T-helper 17 cell (primary cell): ENCODE measurements around the gene GRM4. TPM values are rescaled to one million over a fixed set of nuclear protein-coding genes. Genes with fewer than 3 reads are reported as not detected.

Source experiments
- total RNA-seq, 4 donors: library from RNA in 2 of 4; stranded (reverse) in 2 of 4; gene quantifications; one replicate each; pipeline ENCODE4 v1.2.3 and lab custom pipeline; 2022 to 2026

Gene GRM4
- total RNA-seq, 2 donors from 2014 or later: not detected

Other genes with a start within 250 kb of the GRM4 start
- 10 to 100 TPM; 87.5 to 90.3 TPM for gene HMGA1, start 90.8 kb upstream of the GRM4 start, total RNA-seq
- 10 to 100 TPM; 24.3 to 29.2 TPM for gene SMIM29, start 102.9 kb upstream of the GRM4 start, total RNA-seq
- gene NUDT3, start 246.6 kb upstream of the GRM4 start, total RNA-seq: 10 to 100 TPM; 21.1 to 23.2 TPM